CD4-positive, CD25-positive, alpha-beta regulatory T cell (primary cell): Measurements from ENCODE around the gene PYY. TPM values are rescaled to one million over a fixed set of nuclear protein-coding genes. Genes with fewer than 3 reads are reported as not detected.
A peak's percentile ranks its signal among the peaks of the same experiment; 100 is the strongest.

Experiments used
- ATAC-seq, 2 donors: fragments of 150-1000 bp; cut with Tn5 transposase; one replicate each; pipeline ENCODE4 v1.10.0; 2021; ENCODE audit warnings: low read depth in 2 of 2, moderate number of reproducible peaks in 2 of 2, moderate library complexity in 1 of 2
- DNase-seq, 3 donors: peaks; one replicate each; pipeline versions ENCODE4 v3.0.0 to v3.0.0-alpha.2; 2012 to 2022; ENCODE audit warnings: mixed read lengths in 1 of 3
- H3K27ac ChIP-seq: one replicate; pipeline ENCODE4 v1.7.0; 2013; ENCODE audit warnings: mild to moderate bottlenecking, low read length; ENCODE audit not compliant: insufficient read depth, poor library complexity, severe bottlenecking
- H3K27me3 ChIP-seq: one replicate; pipeline ENCODE4 v1.7.0; 2013; ENCODE audit warnings: low read length; ENCODE audit not compliant: control insufficient read depth, insufficient read depth
- H3K36me3 ChIP-seq: one replicate; pipeline ENCODE4 v1.7.0; 2013; ENCODE audit warnings: mild to moderate bottlenecking, low read length, moderate library complexity; ENCODE audit not compliant: control insufficient read depth, insufficient read depth
- H3K4me1 ChIP-seq: 2 replicates; pipeline ENCODE4 v1.7.0; 2013; ENCODE audit warnings: mild to moderate bottlenecking, low read length; ENCODE audit not compliant: insufficient read depth, control insufficient read depth, poor library complexity, severe bottlenecking
- H3K4me3 ChIP-seq: one replicate; pipeline ENCODE4 v1.7.0; 2013; ENCODE audit warnings: low read depth, mild to moderate bottlenecking, low read length, moderate library complexity
- H3K9me3 ChIP-seq, 2 experiments: 1 replicate in 1 of 2; 2 replicates in 1 of 2; pipeline ENCODE4 v1.7.0; 2013; ENCODE audit warnings: low read length in 2 of 2, mild to moderate bottlenecking in 1 of 2, moderate library complexity in 1 of 2; ENCODE audit not compliant: control insufficient read depth in 2 of 2
- H3K27ac Mint-ChIP-seq, 3 donors: one replicate each; pipeline ENCODE4 v1.8.0; 2020 to 2022; ENCODE audit warnings: mild to moderate bottlenecking in 3 of 3, mixed read lengths in 3 of 3, moderate library complexity in 2 of 3
- H3K27me3 Mint-ChIP-seq: one replicate; pipeline ENCODE4 v1.8.0; 2022; ENCODE audit warnings: mild to moderate bottlenecking, mixed read lengths
- H3K36me3 Mint-ChIP-seq: one replicate; pipeline ENCODE4 v1.8.0; 2020; ENCODE audit warnings: mixed read lengths
- H3K4me1 Mint-ChIP-seq, 4 donors: one replicate each; pipeline ENCODE4 v1.8.0; 2020 to 2022; ENCODE audit warnings: mixed read lengths in 4 of 4, mild to moderate bottlenecking in 1 of 4
- H3K4me3 Mint-ChIP-seq, 4 donors: one replicate each; pipeline ENCODE4 v1.8.0; 2020 to 2022; ENCODE audit warnings: mild to moderate bottlenecking in 4 of 4, mixed read lengths in 4 of 4, moderate library complexity in 3 of 4
- H3K9me3 Mint-ChIP-seq, 7 donors: one replicate each; pipeline ENCODE4 v1.8.0; 2020 to 2022; ENCODE audit warnings: mixed read lengths in 7 of 7, mild to moderate bottlenecking in 3 of 7, moderate library complexity in 2 of 7
- polyA plus RNA-seq, 4 donors: library from polyadenylated mRNA; unstranded; fragments of 300-500 nt; fragmentation: Illumina TruSeq; gene quantifications; one replicate each; pipeline ENCODE4 v1.2.3, GENCODE V29; 2021
- total RNA-seq: library from RNA; stranded (reverse); gene quantifications from one replicate; pipeline ENCODE4 v1.2.3, GENCODE V29; 2022

The PYY gene
- total and polyA plus RNA-seq, 5 donors from 2014 or later, result not detected

- no peak for DNase-seq
- Histone ChIP-seq H3K36me3 (no peaks in the 10 kb centered on the region), H3K4me1 (peaks cover 31% of the 10 kb centered on the region), H3K27ac (no peak overlapping the region), H3K4me3 (no peak overlapping the region), H3K9me3 (no peaks in the 10 kb centered on the region), H3K27me3 (peaks cover 22% of the 10 kb centered on the region)
- Mint-ChIP-seq H3K27me3 (peaks cover 79% of the 10 kb centered on the region), H3K9me3 (no peaks in the 10 kb centered on the region), H3K27ac (no peak overlapping the region), H3K36me3 (no peaks in the 10 kb centered on the region), H3K4me1 (peaks cover 0 to 36% (median 15%) of the 10 kb centered on the region in 4 donors), H3K4me3 (peak overlapping the region in 2 of 4 donors; percentile 7 to 33)
- ATAC-seq, result no peak
These were observed 48.2 kb downstream of the PYY start for GRCh38 chr17:43905400-43905984.

Other genes starting within 250 kb of the PYY start
- gene SOST, start 195.1 kb downstream of the PYY start, total RNA-seq, result not detected
- gene SOST, start 195.1 kb downstream of the PYY start, polyA plus RNA-seq, result not detected
- 9.8 TPM for gene DUSP3, start 175.0 kb downstream of the PYY start, total RNA-seq
- gene DUSP3, start 175.0 kb downstream of the PYY start, polyA plus RNA-seq, result 1 to 10 TPM; 4.6 to 6.5 (median 6.0) TPM
- not detected for gene CFAP97D1, start 173.5 kb downstream of the PYY start, total RNA-seq
- not detected for gene CFAP97D1, start 173.5 kb downstream of the PYY start, polyA plus RNA-seq
- gene MPP3, start 120.8 kb downstream of the PYY start, total RNA-seq, result not detected
- not detected for gene MPP3, start 120.8 kb downstream of the PYY start, polyA plus RNA-seq
- gene CD300LG, start 106.8 kb downstream of the PYY start, total RNA-seq, result not detected
- gene CD300LG, start 106.8 kb downstream of the PYY start, polyA plus RNA-seq, result not detected
- 1.6 TPM for gene MPP2, start 46.4 kb downstream of the PYY start, total RNA-seq
- under 1 TPM in 1 of 4 donors, not detected in 3; 0.47 TPM for gene MPP2, start 46.4 kb downstream of the PYY start, polyA plus RNA-seq
- not detected for gene PPY, start 11.5 kb downstream of the PYY start, total RNA-seq
- not detected for gene PPY, start 11.5 kb downstream of the PYY start, polyA plus RNA-seq
- gene NAGS, start 50.7 kb upstream of the PYY start, total RNA-seq, result 0.39 TPM
- 1 to 10 TPM; 1.2 to 1.9 (median 1.3) TPM for gene NAGS, start 50.7 kb upstream of the PYY start, polyA plus RNA-seq
- 15.8 TPM for gene TMEM101, start 61.0 kb upstream of the PYY start, total RNA-seq
- gene TMEM101, start 61.0 kb upstream of the PYY start, polyA plus RNA-seq, result 10 to 100 TPM; 40.7 to 44.9 (median 41.3) TPM
- 42.6 TPM for gene LSM12, start 112.7 kb upstream of the PYY start, total RNA-seq
- 10 to 100 TPM; 69.8 to 83.7 (median 72.6) TPM for gene LSM12, start 112.7 kb upstream of the PYY start, polyA plus RNA-seq
- 10.7 TPM for gene G6PC3, start 116.8 kb upstream of the PYY start, total RNA-seq
- gene G6PC3, start 116.8 kb upstream of the PYY start, polyA plus RNA-seq, result 10 to 100 TPM; 15.0 to 21.5 (median 16.5) TPM
- gene HDAC5, start 169.7 kb upstream of the PYY start, total RNA-seq, result 69.1 TPM
- gene HDAC5, start 169.7 kb upstream of the PYY start, polyA plus RNA-seq, result 10 to 100 TPM; 10.6 to 16.4 (median 13.0) TPM
- gene HROB, start 188.0 kb upstream of the PYY start, total RNA-seq, result 9.2 TPM
- gene HROB, start 188.0 kb upstream of the PYY start, polyA plus RNA-seq, result under 1 TPM; 0.16 to 0.67 (median 0.38) TPM
- not detected for gene ASB16, start 216.8 kb upstream of the PYY start, total RNA-seq
- gene ASB16, start 216.8 kb upstream of the PYY start, polyA plus RNA-seq, result under 1 TPM in 2 of 4 donors, not detected in 2; 0.09 to 0.16 TPM
- gene TMUB2, start 233.0 kb upstream of the PYY start, total RNA-seq, result 67.7 TPM
- gene TMUB2, start 233.0 kb upstream of the PYY start, polyA plus RNA-seq, result 10 to 100 TPM; 31.7 to 43.7 (median 34.5) TPM
- gene ATXN7L3, start 245.9 kb upstream of the PYY start, total RNA-seq, result 103 TPM
- 10 to 100 TPM; 10.3 to 16.1 (median 12.6) TPM for gene ATXN7L3, start 245.9 kb upstream of the PYY start, polyA plus RNA-seq